ENCODE data around the gene CNST. TPM values are rescaled to one million over a fixed set of nuclear protein-coding genes. Genes with fewer than 3 reads are reported as not detected.
A peak's percentile ranks its signal among the peaks of the same experiment; 100 is the strongest.
"Not testable (repeated sequence)": the region's sequence is repeated elsewhere in the genome, so short reads cannot be mapped to it uniquely, and the experiment has no call there.

The CNST gene
- total RNA-seq, 1 experiment from 2014 or later, result 14.7 TPM

- no peak for DNase-seq (ENCODE audit: low read depth)
Measured at GRCh38 chr1:246587032-246587431, 20.8 kb downstream of the CNST start.

- DNase-seq (ENCODE audit: low read depth), result peak; percentile 33
Measured at GRCh38 chr1:246587606-246588005, 21.4 kb downstream of the CNST start.

- DNase-seq (ENCODE audit: low read depth), result no peak
Measured at GRCh38 chr1:246588159-246588721, 22.0 kb downstream of the CNST start.

- not testable (repeated sequence) for DNase-seq (ENCODE audit: low read depth)
Measured at GRCh38 chr1:246589919-246590318, 23.7 kb downstream of the CNST start.

GRCh38 chr1:246591047-246591446 lies 24.8 kb downstream of the CNST start:
- DNase-seq (ENCODE audit: low read depth), result no peak

- no peak for DNase-seq (ENCODE audit: low read depth)
Measured at GRCh38 chr1:246591504-246591903, 25.2 kb downstream of the CNST start.

GRCh38 chr1:246591958-246592357 lies 25.7 kb downstream of the CNST start:
- no peak for DNase-seq (ENCODE audit: low read depth)

- peak; percentile 60 for DNase-seq (ENCODE audit: low read depth)
Measured at GRCh38 chr1:246592695-246593094, 26.4 kb downstream of the CNST start.

GRCh38 chr1:246595146-246595545 lies 28.9 kb downstream of the CNST start:
- no peak for DNase-seq (ENCODE audit: low read depth)

- peak; percentile 82 for DNase-seq (ENCODE audit: low read depth)
Measured at GRCh38 chr1:246597340-246597739, 31.1 kb downstream of the CNST start.

- DNase-seq (ENCODE audit: low read depth), result no peak
Measured at GRCh38 chr1:246597971-246598370, 31.7 kb downstream of the CNST start.

- DNase-seq (ENCODE audit: low read depth), result no peak
Measured at GRCh38 chr1:246599315-246599714, 33.1 kb downstream of the CNST start.

GRCh38 chr1:246600579-246600978 lies 34.3 kb downstream of the CNST start:
- DNase-seq (ENCODE audit: low read depth), result no peak

GRCh38 chr1:246602194-246602593 lies 35.9 kb downstream of the CNST start:
- DNase-seq (ENCODE audit: low read depth), result no peak

- not testable (repeated sequence) for DNase-seq (ENCODE audit: low read depth)
Measured at GRCh38 chr1:246605231-246605630, 39.0 kb downstream of the CNST start.

GRCh38 chr1:246607462-246607861 lies 41.2 kb downstream of the CNST start:
- DNase-seq (ENCODE audit: low read depth), result no peak

GRCh38 chr1:246608616-246609376 lies 42.5 kb downstream of the CNST start:
- DNase-seq (ENCODE audit: low read depth), result peak; percentile 96

- DNase-seq (ENCODE audit: low read depth), result peak; percentile 57
Measured at GRCh38 chr1:246609632-246610031, 43.4 kb downstream of the CNST start.

GRCh38 chr1:246613096-246613758 lies 47.0 kb downstream of the CNST start:
- DNase-seq (ENCODE audit: low read depth), result peak; percentile 25

GRCh38 chr1:246617156-246617555 lies 50.9 kb downstream of the CNST start:
- peak; percentile 32 for DNase-seq (ENCODE audit: low read depth)

- DNase-seq (ENCODE audit: low read depth), result no peak
Measured at GRCh38 chr1:246617768-246618167, 51.5 kb downstream of the CNST start.

- no peak for DNase-seq (ENCODE audit: low read depth)
Measured at GRCh38 chr1:246618240-246618808, 52.1 kb downstream of the CNST start.
